Nephron progenitor cell (in vitro differentiated cells): ENCODE data around the gene DNAH17.

ENCODE experiments used
- DNase-seq: peaks from one replicate; pipeline ENCODE4 v3.0.0; 2021
- H3K27ac Mint-ChIP-seq: 2 replicates; pipeline ENCODE4 v1.8.0; 2021; ENCODE audit warnings: mild to moderate bottlenecking, moderate library complexity, mixed read lengths
- H3K27me3 Mint-ChIP-seq: 2 replicates; pipeline ENCODE4 v1.8.0; 2021; ENCODE audit warnings: mild to moderate bottlenecking, low read depth, mixed read lengths; ENCODE audit not compliant: poor library complexity
- H3K36me3 Mint-ChIP-seq: 2 replicates; pipeline ENCODE4 v1.8.0; 2021; ENCODE audit warnings: low read depth, mixed read lengths
- H3K4me1 Mint-ChIP-seq: 2 replicates; pipeline ENCODE4 v1.8.0; 2021; ENCODE audit warnings: mixed read lengths
- H3K4me3 Mint-ChIP-seq: 2 replicates; pipeline ENCODE4 v1.8.0; 2021; ENCODE audit warnings: mild to moderate bottlenecking, moderate library complexity, mixed read lengths
- H3K9me3 Mint-ChIP-seq: 2 replicates; pipeline ENCODE4 v1.8.0; 2021; ENCODE audit warnings: mild to moderate bottlenecking, moderate library complexity, mixed read lengths
- TF ChIP-seq, protein P1 (sequence below): fragments of 200-600 bp; sonication (generic); IDR thresholded peaks from 2 replicates; pipeline ENCODE4 v1.5.0; 2021; ENCODE audit warnings: antibody characterized with exemption

Gene DNAH17

DNA sequence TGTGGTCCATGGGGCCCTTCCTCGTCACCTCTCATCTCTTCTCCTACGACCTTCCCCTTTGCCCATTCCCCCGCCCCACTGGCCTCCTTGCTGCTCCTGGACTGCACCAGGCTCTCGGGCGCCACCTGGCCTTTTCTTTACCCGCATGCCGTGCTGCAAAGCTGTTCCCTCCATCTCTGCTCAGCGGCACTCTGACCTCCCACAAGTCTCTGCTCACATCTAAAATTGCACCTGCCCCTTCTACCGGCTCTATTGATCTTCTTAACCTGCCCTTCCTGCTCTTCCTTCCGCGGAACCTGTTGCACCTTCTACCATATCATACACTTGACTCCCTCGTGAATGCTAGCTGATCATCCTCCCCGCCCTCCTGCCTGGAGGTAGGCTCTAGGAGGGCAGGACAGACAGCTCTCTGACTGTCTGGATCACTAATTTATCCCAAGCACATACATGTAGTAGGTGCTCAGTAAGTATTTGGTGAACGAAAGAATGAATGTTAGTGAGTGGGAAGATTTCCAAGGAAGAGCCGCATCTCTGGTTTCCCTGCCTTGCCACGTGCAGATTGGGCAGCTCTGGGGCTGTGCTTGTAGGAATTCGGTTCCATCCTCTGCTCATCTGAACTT is 17.3 kb downstream of the DNAH17 start:
- Mint-ChIP-seq H3K36me3 (no peaks in the 10 kb centered on the region), H3K4me3 (no peak overlapping the region), H3K27me3 (peaks cover 23% of the 10 kb centered on the region), H3K27ac (no peak overlapping the region), H3K9me3 (no peaks in the 10 kb centered on the region), H3K4me1 (no peaks in the 10 kb centered on the region)
- TF ChIP-seq, protein P1, sequence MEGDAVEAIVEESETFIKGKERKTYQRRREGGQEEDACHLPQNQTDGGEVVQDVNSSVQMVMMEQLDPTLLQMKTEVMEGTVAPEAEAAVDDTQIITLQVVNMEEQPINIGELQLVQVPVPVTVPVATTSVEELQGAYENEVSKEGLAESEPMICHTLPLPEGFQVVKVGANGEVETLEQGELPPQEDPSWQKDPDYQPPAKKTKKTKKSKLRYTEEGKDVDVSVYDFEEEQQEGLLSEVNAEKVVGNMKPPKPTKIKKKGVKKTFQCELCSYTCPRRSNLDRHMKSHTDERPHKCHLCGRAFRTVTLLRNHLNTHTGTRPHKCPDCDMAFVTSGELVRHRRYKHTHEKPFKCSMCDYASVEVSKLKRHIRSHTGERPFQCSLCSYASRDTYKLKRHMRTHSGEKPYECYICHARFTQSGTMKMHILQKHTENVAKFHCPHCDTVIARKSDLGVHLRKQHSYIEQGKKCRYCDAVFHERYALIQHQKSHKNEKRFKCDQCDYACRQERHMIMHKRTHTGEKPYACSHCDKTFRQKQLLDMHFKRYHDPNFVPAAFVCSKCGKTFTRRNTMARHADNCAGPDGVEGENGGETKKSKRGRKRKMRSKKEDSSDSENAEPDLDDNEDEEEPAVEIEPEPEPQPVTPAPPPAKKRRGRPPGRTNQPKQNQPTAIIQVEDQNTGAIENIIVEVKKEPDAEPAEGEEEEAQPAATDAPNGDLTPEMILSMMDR: no peak
- DNase-seq: no peak

DNA sequence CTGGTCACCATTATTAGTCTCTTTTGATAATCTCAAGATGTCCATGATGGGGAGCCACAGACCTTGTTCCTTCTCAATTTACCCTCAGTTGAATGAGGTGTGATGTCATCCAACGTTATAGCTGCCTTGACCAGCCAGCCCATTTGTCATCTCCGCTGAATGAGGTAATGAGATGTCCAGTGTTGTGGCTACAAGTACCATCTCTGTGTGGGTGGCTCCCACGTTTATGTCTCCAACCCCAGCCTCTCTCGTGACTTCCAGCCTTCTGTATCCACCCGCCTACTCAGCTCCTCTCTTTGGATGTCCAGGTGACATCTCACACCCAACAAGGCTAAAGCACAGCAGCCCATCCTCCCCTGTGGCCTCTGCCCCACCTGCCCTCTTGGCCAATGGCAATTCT is 18.2 kb downstream of the DNAH17 start:
- Mint-ChIP-seq H3K9me3 (no peaks in the 10 kb centered on the region), H3K4me1 (no peaks in the 10 kb centered on the region), H3K27me3 (peaks cover 16% of the 10 kb centered on the region), H3K36me3 (no peaks in the 10 kb centered on the region), H3K4me3 (no peak overlapping the region), H3K27ac (no peak overlapping the region)
- no peak for DNase-seq
- TF ChIP-seq, protein P1: no peak

DNA sequence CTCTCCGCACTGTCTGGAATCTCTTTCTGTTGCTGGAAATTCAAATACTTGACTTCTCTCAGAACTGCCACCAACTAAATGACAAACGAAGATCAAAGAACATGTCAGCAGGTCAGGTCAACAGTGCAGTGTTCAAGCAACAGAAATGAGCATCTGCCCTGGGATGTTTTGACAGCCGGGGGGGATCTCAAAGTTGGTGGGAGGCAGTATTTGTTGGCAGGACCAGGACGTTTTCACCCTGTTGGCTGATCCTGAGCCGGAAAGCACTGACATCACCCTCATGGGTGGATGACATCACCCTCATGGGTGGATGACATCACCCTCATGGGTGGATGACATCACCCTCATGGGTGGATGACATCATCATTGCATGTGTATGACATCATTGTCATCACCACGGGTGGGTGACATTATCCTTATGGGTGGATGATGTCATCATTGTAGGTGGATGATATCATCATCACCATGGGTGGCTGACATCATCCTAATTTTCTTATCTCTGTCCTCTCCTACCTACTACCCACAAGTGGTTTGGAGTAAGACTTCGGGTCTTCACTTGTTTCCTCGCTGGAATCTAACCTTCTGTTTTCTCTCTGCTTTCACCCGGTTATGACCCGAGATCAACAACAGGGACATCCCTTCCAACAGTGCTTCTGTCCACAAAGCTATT is 18.9 kb downstream of the DNAH17 start:
- Mint-ChIP-seq H3K4me3 (no peak overlapping the region), H3K4me1 (no peaks in the 10 kb centered on the region), H3K27ac (no peak overlapping the region), H3K27me3 (peaks cover 15% of the 10 kb centered on the region), H3K36me3 (no peaks in the 10 kb centered on the region), H3K9me3 (no peaks in the 10 kb centered on the region)
- TF ChIP-seq, protein P1: no peak
- no peak for DNase-seq

DNA sequence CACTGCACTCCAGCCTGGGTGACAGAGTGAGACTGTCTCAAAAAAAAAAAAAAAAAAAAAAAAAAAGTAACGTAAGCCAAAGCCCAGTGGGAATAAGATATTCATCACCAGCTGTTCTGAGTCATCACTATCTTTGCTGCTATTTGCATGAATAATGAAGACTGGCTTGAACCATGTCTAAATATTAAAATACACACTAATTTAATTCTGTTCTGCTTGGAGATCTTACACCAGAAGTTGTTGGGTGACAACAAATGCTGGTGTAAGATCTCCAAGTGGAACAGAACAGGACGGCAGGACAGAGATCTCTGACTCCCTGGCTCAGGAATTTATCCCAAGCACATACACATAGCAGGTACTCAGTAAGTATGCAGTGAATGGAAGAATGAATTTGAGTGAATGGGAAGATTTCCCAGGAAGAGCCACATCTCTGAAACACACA is 19.6 kb downstream of the DNAH17 start:
- Mint-ChIP-seq H3K27me3 (peaks cover 13% of the 10 kb centered on the region), H3K4me3 (no peak overlapping the region), H3K9me3 (no peaks in the 10 kb centered on the region), H3K4me1 (no peaks in the 10 kb centered on the region), H3K27ac (no peak overlapping the region), H3K36me3 (no peaks in the 10 kb centered on the region)
- TF ChIP-seq, protein P1: no peak
- DNase-seq: no peak

DNA sequence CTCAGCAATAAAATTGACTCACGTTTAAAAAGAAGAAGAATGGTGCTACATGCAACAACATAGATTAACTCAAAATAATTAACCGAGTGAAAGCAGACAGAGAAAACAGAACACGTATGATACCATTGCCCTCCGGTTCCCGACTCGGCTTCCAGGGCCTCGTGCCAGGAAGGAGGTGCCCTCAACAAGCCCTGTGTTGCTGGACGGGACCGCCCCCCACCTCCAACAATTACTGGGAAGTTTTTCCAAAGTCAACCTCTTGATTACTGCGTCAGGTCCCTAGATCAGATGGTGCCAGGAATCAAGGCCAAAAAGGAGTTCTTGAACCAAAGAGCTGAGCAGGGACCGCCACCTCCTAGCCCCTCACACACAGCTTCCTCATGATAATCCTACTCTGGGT is 20.4 kb downstream of the DNAH17 start:
- TF ChIP-seq, protein P1: no peak
- peaks cover 13% of the 10 kb centered on the region for H3K27me3 Mint-ChIP-seq
- H3K4me1 Mint-ChIP-seq: peaks cover 4% of the 10 kb centered on the region
- H3K9me3 Mint-ChIP-seq: no peaks in the 10 kb centered on the region
- no peak for DNase-seq
- H3K36me3 Mint-ChIP-seq: no peaks in the 10 kb centered on the region
- no peak overlapping the region for H3K27ac Mint-ChIP-seq
- H3K4me3 Mint-ChIP-seq: no peak overlapping the region
